GM12878 (cell line): Measurements from ENCODE around the gene CAMLG. TPM values are rescaled to one million over a fixed set of nuclear protein-coding genes. Genes with fewer than 3 reads are reported as not detected.

Experiments
- ATAC-seq: fragments of 200-7000 bp; cut with Tn5 transposase; 3 replicates; pipeline ENCODE4 v1.9.1; 2020; ENCODE audit warnings: mild to moderate bottlenecking, moderate library complexity
- BruUV-seq: library from RNA; stranded (reverse); fragments of 400-500 nt; replicated peaks from 2 replicates; lab custom pipeline; 2021; lab: Mats Ljungman, UMichigan
- CTCF ChIA-PET: fragments of 300-600 bp; sonication (Branson Sonifier 250); formaldehyde crosslinking; extraction: SDS; loops from one replicate; lab custom pipeline; 2021; ENCODE audit warnings: inconsistent platforms; lab: Yijun Ruan, JAX
- POLR2A ChIA-PET: fragments of 350-600 bp; formaldehyde crosslinking; extraction: SDS; loops from one replicate; lab custom pipeline; 2021; ENCODE audit warnings: inconsistent platforms; lab: Charles Lee
- RAD21 ChIA-PET: fragments of 300-600 bp; sonication (Branson Sonifier 250); formaldehyde crosslinking; loops from one replicate; lab custom pipeline; 2023; ENCODE audit warnings: antibody characterized with exemption; ENCODE audit not compliant: unreplicated experiment; lab: Charles Lee
- SMC1A ChIA-PET: fragments of 300-600 bp; sonication (Branson Sonifier 250); formaldehyde crosslinking; loops from one replicate; lab custom pipeline; 2023; ENCODE audit not compliant: unreplicated experiment, uncharacterized antibody; lab: Charles Lee
- DNase-seq: peaks from one replicate; pipeline ENCODE4 v3.0.0-alpha.2; 2011; ENCODE audit warnings: low read depth, low spot score
- FAIRE-seq: peaks from 3 replicates; lab custom pipeline; 2011; peaks lifted over from hg19 to GRCh38; lab: Jason Lieb, UNC
- H2AFZ ChIP-seq: 2 replicates; pipeline ENCODE4 v1.6.0; 2011; ENCODE audit warnings: low read depth, low read length, control low read depth; ENCODE audit not compliant: control insufficient read depth
- H3K27ac ChIP-seq: 2 replicates; pipeline ENCODE4 v1.5.1; 2011; ENCODE audit warnings: control low read depth; ENCODE audit not compliant: control insufficient read depth, insufficient read depth
- H3K27me3 ChIP-seq, 2 experiments: replicated peaks in 1 of 2; 2 replicates each; pipeline versions ENCODE4 v1.6.0 to v1.6.1; 2011; ENCODE audit warnings: low read length in 1 of 2; ENCODE audit not compliant: control insufficient read depth in 2 of 2, insufficient read depth in 2 of 2
- H3K36me3 ChIP-seq, 2 experiments: 2 replicates each; pipeline ENCODE4 v1.5.1; 2011; ENCODE audit warnings: low read length in 1 of 2; ENCODE audit not compliant: control insufficient read depth in 2 of 2, insufficient read depth in 2 of 2
- H3K4me1 ChIP-seq: 2 replicates; pipeline ENCODE4 v1.6.1; 2011; ENCODE audit warnings: mild to moderate bottlenecking, low read length, moderate library complexity, mixed read lengths; ENCODE audit not compliant: control insufficient read depth, insufficient read depth
- H3K4me2 ChIP-seq: 2 replicates; pipeline ENCODE4 v1.6.0; 2011; ENCODE audit warnings: control low read depth; ENCODE audit not compliant: control insufficient read depth, insufficient read depth
- H3K4me3 ChIP-seq: fragments of 200-600 bp; sonication (generic); 2 replicates; pipeline ENCODE4 v1.5.1; 2016
- H3K79me2 ChIP-seq: 2 replicates; pipeline ENCODE4 v1.6.0; 2011; ENCODE audit warnings: low read length; ENCODE audit not compliant: control insufficient read depth, insufficient read depth
- H3K9ac ChIP-seq: 2 replicates; pipeline ENCODE4 v1.8.0; 2011; ENCODE audit warnings: low read length, control low read depth, mixed read lengths; ENCODE audit not compliant: control insufficient read depth, insufficient read depth
- H3K9me3 ChIP-seq: replicated peaks from 3 replicates; pipeline ENCODE4 v1.5.1; 2011; ENCODE audit warnings: mild to moderate bottlenecking, low read length; ENCODE audit not compliant: control insufficient read depth, insufficient read depth
- H4K20me1 ChIP-seq: 2 replicates; pipeline ENCODE4 v1.6.0; 2011; ENCODE audit not compliant: control insufficient read depth, insufficient read depth
- IKZF1 ChIP-seq: fragments of 450-650 bp; conservative IDR thresholded peaks from 2 replicates; pipeline ENCODE4 v1.6.1; 2017; ENCODE audit warnings: antibody characterized with exemption, mild to moderate bottlenecking
- MTA2 ChIP-seq: fragments of 450-650 bp; IDR thresholded peaks from 2 replicates; pipeline ENCODE4 v1.6.1; 2016; ENCODE audit warnings: low read depth, mild to moderate bottlenecking, moderate library complexity
- NFXL1 ChIP-seq: fragments of 450-650 bp; IDR thresholded peaks from 2 replicates; pipeline ENCODE4 v1.6.1; 2017; ENCODE audit warnings: antibody characterized with exemption, mild to moderate bottlenecking, borderline replicate concordance
- POLR2AphosphoS5 ChIP-seq: IDR thresholded peaks from 2 replicates; pipeline ENCODE4 v1.6.1; 2011; ENCODE audit warnings: mild to moderate bottlenecking, low read length, inconsistent platforms
- PRDM15 ChIP-seq: fragments of 450-650 bp; formaldehyde crosslinking; IDR thresholded peaks from 2 replicates; pipeline ENCODE4 v1.4.0; 2020; ENCODE audit warnings: mild to moderate bottlenecking, moderate library complexity
- SMARCA5 ChIP-seq: fragments of 450-650 bp; IDR thresholded peaks from 2 replicates; pipeline ENCODE4 v1.6.1; 2017; ENCODE audit warnings: mild to moderate bottlenecking
- SPI1 ChIP-seq: IDR thresholded peaks from 2 replicates; pipeline ENCODE4 v1.6.1; 2011; ENCODE audit warnings: low read depth, mild to moderate bottlenecking, low read length, moderate library complexity, borderline replicate concordance; ENCODE audit not compliant: insufficient read depth
- STAT3 ChIP-seq: IDR thresholded peaks from 2 replicates; pipeline ENCODE4 v1.6.1; 2011; ENCODE audit warnings: low read depth, low read length, improper control_type of control experiment
- SUPT20H ChIP-seq: IDR thresholded peaks from 2 replicates; pipeline ENCODE4 v1.6.1; 2011; ENCODE audit warnings: low read depth, mild to moderate bottlenecking, low read length, moderate library complexity, borderline replicate concordance; ENCODE audit not compliant: control insufficient read depth
- TBL1XR1 ChIP-seq: IDR thresholded peaks from 2 replicates; pipeline ENCODE4 v1.6.1; 2012; ENCODE audit warnings: low read depth, low read length, improper control_type of control experiment
- USF1 ChIP-seq: IDR thresholded peaks from 2 replicates; pipeline ENCODE4 v1.6.1; 2011; ENCODE audit warnings: borderline replicate concordance, low read depth, mild to moderate bottlenecking, moderate library complexity, mixed read lengths, low read length; ENCODE audit not compliant: insufficient read depth; ENCODE audit errors: extremely low read length
- ZNF217 ChIP-seq: fragments of 450-650 bp; IDR thresholded peaks from 2 replicates; pipeline ENCODE4 v1.6.1; 2017; ENCODE audit warnings: antibody characterized with exemption, mild to moderate bottlenecking
- ZNF24 ChIP-seq: fragments of 450-650 bp; IDR thresholded peaks from 2 replicates; pipeline ENCODE4 v1.6.1; 2017; ENCODE audit warnings: antibody characterized with exemption, mild to moderate bottlenecking
- WGBS: methylation state at CpG from one replicate; pipeline ENCODE4 v1.1.6; 2016; ENCODE audit warnings: low lambda C conversion rate; ENCODE audit not compliant: insufficient replicate concordance, insufficient coverage; ENCODE audit errors: missing lambda C conversion rate; 5-methylcytosine and 5-hydroxymethylcytosine counted together
- in situ Hi-C: fragments of 300-500 bp; cut with MboI; formaldehyde crosslinking; loops from 9 replicates; pipeline ENCODE4 v1.14.3; 2018; ENCODE audit warnings: mixed read lengths
- intact Hi-C: fragments of 100-400 bp; cut with micrococcal nuclease; formaldehyde crosslinking; loops from one replicate; pipeline ENCODE4 v1.14.2; 2022; ENCODE audit not compliant: unreplicated experiment
- polyA plus RNA-seq, 11 experiments: library from polyadenylated mRNA; depleted of rRNA in 4 of 11; unstranded in 6 of 11; stranded (reverse) in 5 of 11; fragments of >200 nt; fragmentation: Nextera tagmentation in 4 of 11; fragmentation: Illumina TruSeq in 1 of 11; extraction: Ambion mirVana in 4 of 11; extraction: Trizol in 1 of 11; gene quantifications; 1 replicate in 1 of 11; 2 replicates in 10 of 11; pipeline versions ENCODE4 v1.2.1 to v1.2.3, GENCODE V29; 2011 to 2016; ENCODE audit warnings: inconsistent platforms in 2 of 11, missing spikeins in 2 of 11, low read depth in 1 of 11
- total RNA-seq, 4 experiments: library from RNA; depleted of rRNA in 3 of 4; stranded (reverse); fragments of >200 nt in 3 of 4; fragmentation: Illumina TruSeq in 1 of 4; extraction: Trizol in 1 of 4; gene quantifications; 2 replicates each; pipeline versions ENCODE4 v1.2.1 to v1.2.3, GENCODE V29; 2013 to 2021
- TF ChIP-seq, protein P1 (sequence below): IDR thresholded peaks from 2 replicates; pipeline ENCODE4 v1.6.1; 2012; ENCODE audit warnings: low read length, inconsistent platforms
- TF ChIP-seq, protein P2 (sequence below): fragments of 450-650 bp; IDR thresholded peaks from 2 replicates; pipeline ENCODE4 v1.6.1; 2016; ENCODE audit warnings: mild to moderate bottlenecking, moderate library complexity, borderline replicate concordance

Gene CAMLG
- total and polyA plus RNA-seq, 10 of the 15 experiments (the other 5 are each of a cell fraction or from before 2014, with no cell fraction given) = 18.5 to 51.7 (median 25.5) TPM

GRCh38 chr5:134732819-134733218, 5.5 kb upstream of the CAMLG start:
- ChIA-PET SMC1A (interaction anchor here (0.6 to 0.9 kb wide), 3 partner anchors 47 to 139 kb away, joined by 3 to 4 read pairs (median 3); no protein-coding TSS in a partner anchor), POLR2A (no interaction called here), CTCF (no interaction called here), RAD21 (no interaction called here)
- H3K27me3 ChIP-seq = no peaks in the 10 kb centered on the region
- no peak overlapping the region for H2AFZ ChIP-seq
- ATAC-seq = no peak
- no peak for DNase-seq
- H3K4me1 ChIP-seq = no peaks in the 10 kb centered on the region
- no peak overlapping the region for H3K9ac ChIP-seq
- H3K9me3 ChIP-seq = no peaks in the 10 kb centered on the region
- H3K79me2 ChIP-seq = no peaks in the 10 kb centered on the region
- in situ Hi-C loops = loop anchor here (25.0 kb wide), 1 partner anchor 454 kb away; no protein-coding TSS in a partner anchor
- H3K36me3 ChIP-seq = no peaks in the 10 kb centered on the region; a peak in 1 of 4 replicates
- no peak overlapping the region for H3K4me2 ChIP-seq
- intact Hi-C loops = loop anchor here (10.0 kb wide), 2 partner anchors 462 to 508 kb away; partner anchors contain the start of gene PPP2CA
- no peak for FAIRE-seq
- no peak overlapping the region for H3K4me3 ChIP-seq
- 29% methylated on average over 3 of the region's 3 CpGs for WGBS
- BruUV-seq = no TSS peak
- H3K27ac ChIP-seq = no peak overlapping the region
- H4K20me1 ChIP-seq = no peaks in the 10 kb centered on the region
- TF ChIP-seq, protein P1, sequence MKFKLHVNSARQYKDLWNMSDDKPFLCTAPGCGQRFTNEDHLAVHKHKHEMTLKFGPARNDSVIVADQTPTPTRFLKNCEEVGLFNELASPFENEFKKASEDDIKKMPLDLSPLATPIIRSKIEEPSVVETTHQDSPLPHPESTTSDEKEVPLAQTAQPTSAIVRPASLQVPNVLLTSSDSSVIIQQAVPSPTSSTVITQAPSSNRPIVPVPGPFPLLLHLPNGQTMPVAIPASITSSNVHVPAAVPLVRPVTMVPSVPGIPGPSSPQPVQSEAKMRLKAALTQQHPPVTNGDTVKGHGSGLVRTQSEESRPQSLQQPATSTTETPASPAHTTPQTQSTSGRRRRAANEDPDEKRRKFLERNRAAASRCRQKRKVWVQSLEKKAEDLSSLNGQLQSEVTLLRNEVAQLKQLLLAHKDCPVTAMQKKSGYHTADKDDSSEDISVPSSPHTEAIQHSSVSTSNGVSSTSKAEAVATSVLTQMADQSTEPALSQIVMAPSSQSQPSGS = no peak
- TF ChIP-seq STAT3 (no peak), SMARCA5 (no peak), ZNF24 (no peak), USF1 (no peak), POLR2AphosphoS5 (no peak), SUPT20H (no peak), ZNF217 (no peak), SPI1 (no peak), IKZF1 (no peak), PRDM15 (CRISPR knock-in tag) (no peak), NFXL1 (no peak), MTA2 (no peak), TBL1XR1 (no peak)
- TF ChIP-seq, protein P2, sequence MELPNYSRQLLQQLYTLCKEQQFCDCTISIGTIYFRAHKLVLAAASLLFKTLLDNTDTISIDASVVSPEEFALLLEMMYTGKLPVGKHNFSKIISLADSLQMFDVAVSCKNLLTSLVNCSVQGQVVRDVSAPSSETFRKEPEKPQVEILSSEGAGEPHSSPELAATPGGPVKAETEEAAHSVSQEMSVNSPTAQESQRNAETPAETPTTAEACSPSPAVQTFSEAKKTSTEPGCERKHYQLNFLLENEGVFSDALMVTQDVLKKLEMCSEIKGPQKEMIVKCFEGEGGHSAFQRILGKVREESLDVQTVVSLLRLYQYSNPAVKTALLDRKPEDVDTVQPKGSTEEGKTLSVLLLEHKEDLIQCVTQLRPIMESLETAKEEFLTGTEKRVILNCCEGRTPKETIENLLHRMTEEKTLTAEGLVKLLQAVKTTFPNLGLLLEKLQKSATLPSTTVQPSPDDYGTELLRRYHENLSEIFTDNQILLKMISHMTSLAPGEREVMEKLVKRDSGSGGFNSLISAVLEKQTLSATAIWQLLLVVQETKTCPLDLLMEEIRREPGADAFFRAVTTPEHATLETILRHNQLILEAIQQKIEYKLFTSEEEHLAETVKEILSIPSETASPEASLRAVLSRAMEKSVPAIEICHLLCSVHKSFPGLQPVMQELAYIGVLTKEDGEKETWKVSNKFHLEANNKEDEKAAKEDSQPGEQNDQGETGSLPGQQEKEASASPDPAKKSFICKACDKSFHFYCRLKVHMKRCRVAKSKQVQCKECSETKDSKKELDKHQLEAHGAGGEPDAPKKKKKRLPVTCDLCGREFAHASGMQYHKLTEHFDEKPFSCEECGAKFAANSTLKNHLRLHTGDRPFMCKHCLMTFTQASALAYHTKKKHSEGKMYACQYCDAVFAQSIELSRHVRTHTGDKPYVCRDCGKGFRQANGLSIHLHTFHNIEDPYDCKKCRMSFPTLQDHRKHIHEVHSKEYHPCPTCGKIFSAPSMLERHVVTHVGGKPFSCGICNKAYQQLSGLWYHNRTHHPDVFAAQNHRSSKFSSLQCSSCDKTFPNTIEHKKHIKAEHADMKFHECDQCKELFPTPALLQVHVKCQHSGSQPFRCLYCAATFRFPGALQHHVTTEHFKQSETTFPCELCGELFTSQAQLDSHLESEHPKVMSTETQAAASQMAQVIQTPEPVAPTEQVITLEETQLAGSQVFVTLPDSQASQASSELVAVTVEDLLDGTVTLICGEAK = no peak
